MM.1S (cell line): Measurements from ENCODE around the gene WWC2.

ENCODE experiments used
- DNase-seq: peaks from one replicate; pipeline ENCODE4 v3.0.0-alpha.2; 2015
- H2AFZ ChIP-seq: fragments of 300-600 bp; sonication (generic); 2 replicates; pipeline ENCODE4 v1.6.0; 2016; ENCODE audit warnings: antibody characterized with exemption, low read length
- H3F3A ChIP-seq: fragments of 300-600 bp; sonication (generic); 2 replicates; pipeline ENCODE4 v1.6.1; 2016; ENCODE audit warnings: mild to moderate bottlenecking, antibody characterized with exemption, low read length, moderate library complexity, mixed read lengths; ENCODE audit not compliant: insufficient read depth
- H3K27ac ChIP-seq: fragments of 300-600 bp; sonication (generic); 2 replicates; pipeline ENCODE4 v1.5.1; 2016; ENCODE audit warnings: mild to moderate bottlenecking, low read length
- H3K27me3 ChIP-seq: fragments of 300-600 bp; sonication (generic); replicated peaks from 2 replicates; pipeline ENCODE4 v1.6.0; 2016; ENCODE audit warnings: low read length; ENCODE audit not compliant: insufficient read depth
- H3K36me3 ChIP-seq: fragments of 300-600 bp; sonication (generic); replicated peaks from 2 replicates; pipeline ENCODE4 v1.6.1; 2016; ENCODE audit warnings: mild to moderate bottlenecking, low read length, mixed read lengths; ENCODE audit not compliant: insufficient read depth
- H3K4me1 ChIP-seq: fragments of 300-600 bp; sonication (generic); 2 replicates; pipeline ENCODE4 v1.6.1; 2016; ENCODE audit warnings: low read length, mixed read lengths
- H3K4me2 ChIP-seq: fragments of 300-600 bp; sonication (generic); 2 replicates; pipeline ENCODE4 v1.6.0; 2016; ENCODE audit warnings: low read depth, low read length
- H3K4me3 ChIP-seq: fragments of 300-600 bp; sonication (generic); 2 replicates; pipeline ENCODE4 v1.5.1; 2016; ENCODE audit warnings: low read length, mixed read lengths
- H3K79me2 ChIP-seq: fragments of 300-600 bp; sonication (generic); 2 replicates; pipeline ENCODE4 v1.6.1; 2016; ENCODE audit warnings: mixed run types, low read length, mixed read lengths
- H3K9ac ChIP-seq: fragments of 300-600 bp; sonication (generic); 2 replicates; pipeline ENCODE4 v1.6.1; 2016; ENCODE audit warnings: low read length, mixed read lengths
- H3K9me2 ChIP-seq: fragments of 300-600 bp; sonication (generic); replicated peaks from 2 replicates; pipeline ENCODE4 v1.6.1; 2016; ENCODE audit warnings: mild to moderate bottlenecking, low read length, mixed read lengths; ENCODE audit not compliant: insufficient read depth
- H3K9me3 ChIP-seq: fragments of 300-600 bp; sonication (generic); replicated peaks from 2 replicates; pipeline ENCODE4 v1.6.1; 2016; ENCODE audit warnings: mild to moderate bottlenecking, low read length, mixed read lengths; ENCODE audit not compliant: insufficient read depth
- H4K20me1 ChIP-seq: fragments of 300-600 bp; sonication (generic); 2 replicates; pipeline ENCODE4 v1.6.1; 2016; ENCODE audit warnings: mild to moderate bottlenecking, low read length, moderate library complexity, mixed read lengths; ENCODE audit not compliant: insufficient read depth
- CTCF ChIP-seq: fragments of 300-600 bp; sonication (generic); IDR thresholded peaks from 2 replicates; pipeline ENCODE4 v1.5.1; 2016; ENCODE audit warnings: antibody characterized with exemption, low read length, mixed read lengths
- EZH2 ChIP-seq: fragments of 300-600 bp; sonication (generic); optimal IDR thresholded peaks from 2 replicates; pipeline ENCODE3; 2017; ENCODE audit warnings: low read depth, mild to moderate bottlenecking, antibody characterized with exemption, low read length, mixed read lengths
- EZH2phosphoT487 ChIP-seq: fragments of 300-600 bp; sonication (generic); IDR thresholded peaks from 2 replicates; pipeline ENCODE4 v1.6.1; 2018; ENCODE audit warnings: antibody characterized with exemption, low read length

Gene WWC2

GRCh38 chr4:183343730-183344129 lies 244.7 kb downstream of the WWC2 start:
- TF ChIP-seq EZH2phosphoT487 (no peak), EZH2 (no peak), CTCF (no peak)
- Histone ChIP-seq H3K27me3 (no peaks in the 10 kb centered on the region), H2AFZ (no peak overlapping the region), H3K27ac (no peak overlapping the region), H3K9me2 (no peaks in the 10 kb centered on the region), H3K4me3 (no peak overlapping the region), H3K4me2 (no peak overlapping the region), H3F3A (no peaks in the 10 kb centered on the region), H3K36me3 (no peaks in the 10 kb centered on the region), H3K9me3 (no peaks in the 10 kb centered on the region), H4K20me1 (no peaks in the 10 kb centered on the region), H3K9ac (no peak overlapping the region), H3K4me1 (no peaks in the 10 kb centered on the region), H3K79me2 (no peaks in the 10 kb centered on the region)
- no peak for DNase-seq

DNA sequence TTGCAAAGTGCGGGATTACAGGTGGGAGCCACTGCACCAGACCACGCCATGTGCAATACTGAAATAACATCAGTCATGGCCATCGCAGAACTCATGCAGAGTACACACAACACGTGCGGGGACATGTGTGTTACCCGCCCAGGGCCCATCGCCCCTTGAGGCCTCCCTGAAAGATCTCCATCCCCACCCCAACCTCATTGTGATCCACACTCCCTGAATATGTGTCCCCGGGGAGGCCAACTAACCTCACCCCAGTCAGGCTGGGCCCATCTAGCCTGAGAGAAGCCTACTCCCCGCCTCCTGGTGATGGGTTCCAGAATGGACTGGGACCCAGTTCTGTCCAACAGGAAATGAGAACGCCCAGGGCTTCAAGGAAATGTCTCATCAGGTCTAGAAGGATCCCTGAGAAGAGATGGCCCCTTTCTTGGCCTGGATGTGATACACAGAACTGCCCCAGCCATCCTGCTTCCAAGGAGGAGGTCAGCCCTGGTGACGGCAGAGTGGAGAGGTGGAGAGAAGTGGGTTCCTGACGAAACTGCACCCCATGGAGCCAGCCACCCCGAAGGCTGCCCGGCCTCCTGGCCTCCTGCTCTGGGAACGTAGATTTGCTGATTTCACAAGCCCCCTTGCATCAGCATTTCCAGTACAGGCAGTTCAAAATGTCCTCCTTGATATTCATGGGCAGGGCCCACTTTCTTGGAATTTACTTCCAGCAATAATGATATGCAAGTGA lies 245.6 kb downstream of the WWC2 start:
- Histone ChIP-seq H3K4me2 (no peak overlapping the region), H3K27me3 (no peaks in the 10 kb centered on the region), H3K4me1 (no peaks in the 10 kb centered on the region), H3F3A (no peaks in the 10 kb centered on the region), H3K36me3 (no peaks in the 10 kb centered on the region), H2AFZ (no peak overlapping the region), H3K9ac (no peak overlapping the region), H3K4me3 (no peak overlapping the region), H3K9me2 (no peaks in the 10 kb centered on the region), H3K79me2 (no peaks in the 10 kb centered on the region), H3K9me3 (no peaks in the 10 kb centered on the region), H3K27ac (no peak overlapping the region), H4K20me1 (no peaks in the 10 kb centered on the region)
- TF ChIP-seq CTCF (no peak), EZH2phosphoT487 (no peak), EZH2 (no peak)
- DNase-seq = no peak

- Histone ChIP-seq H3K9ac (no peak overlapping the region), H3K27me3 (no peaks in the 10 kb centered on the region), H4K20me1 (no peaks in the 10 kb centered on the region), H3K4me2 (no peak overlapping the region), H3K9me3 (no peaks in the 10 kb centered on the region), H3K4me1 (no peaks in the 10 kb centered on the region), H3K4me3 (no peak overlapping the region), H3F3A (no peaks in the 10 kb centered on the region), H3K9me2 (no peaks in the 10 kb centered on the region), H3K79me2 (no peaks in the 10 kb centered on the region), H3K27ac (no peak overlapping the region), H3K36me3 (no peaks in the 10 kb centered on the region), H2AFZ (no peak overlapping the region)
- DNase-seq = no peak
- TF ChIP-seq EZH2phosphoT487 (no peak), CTCF (no peak), EZH2 (no peak)
Observed at GRCh38 chr4:183345261-183345660, 246.2 kb downstream of the WWC2 start.
